ENCODE data around the gene SERPINB10. TPM values are rescaled to one million over a fixed set of nuclear protein-coding genes. Genes with fewer than 3 reads are reported as not detected.

The SERPINB10 gene
- polyA plus RNA-seq, 2 of the 4 experiments (the other 2 are of a cell fraction), result not detected

- ChIA-PET CTCF (interaction anchor here (0.7 to 1.5 kb wide), 2 partner anchors 102 to 382 kb away, joined by 3 to 6 read pairs; no protein-coding TSS in a partner anchor), POLR2A (no interaction called here)
- DNase-seq (ENCODE audit: low read depth in 1 of 2, low spot score in 1 of 2) (no peak), ATAC-seq (no peak), FAIRE-seq (no peak)
- TF ChIP-seq SMC3 (IDR thresholded peaks at IDR 0.05) (no peak), CEBPB (IDR thresholded peaks at IDR 0.05) (no peak), RAD21 (conservative IDR thresholded peaks at IDR 0.05 in 1 of 2, IDR thresholded peaks at IDR 0.05 in 1 of 2) (no peak), HOXB5 (CRISPR knock-in tag; IDR thresholded peaks at IDR 0.05) (no peak), TFCP2L1 (CRISPR knock-in tag; IDR thresholded peaks at IDR 0.05) (no peak), CBX2 (IDR thresholded peaks at IDR 0.05; ENCODE audit: borderline replicate concordance, low read depth) (no peak), HDAC2 (IDR thresholded peaks at IDR 0.05) (no peak), KDM1A (IDR thresholded peaks at IDR 0.05; ENCODE audit: low read depth) (no peak), BHLHE40 (IDR thresholded peaks at IDR 0.05; ENCODE audit: low read depth, low read length) (no peak), CTCF (IDR thresholded peaks at IDR 0.05) (no peak), ZNF302 (CRISPR knock-in tag; IDR thresholded peaks at IDR 0.05) (no peak)
- Histone ChIP-seq H3K27ac (no peak overlapping the region), H3K9me3 (no peaks in the 10 kb centered on the region), H3K4me3 (no peak overlapping the region), H3K4me2 (no peak overlapping the region), H3K4me1 (no peaks in the 10 kb centered on the region)
- 58% methylated on average over 4 of the region's 4 CpGs for WGBS (ENCODE audit: missing lambda C conversion rate)
Observed at GRCh38 chr18:63892566-63892965, 15.2 kb upstream of the SERPINB10 start.

GRCh38 chr18:63894106-63894772 is 13.5 kb upstream of the SERPINB10 start:
- H3K4me2 ChIP-seq, result no peak overlapping the region
- CTCF ChIA-PET, result interaction anchor here (1.1 to 1.5 kb wide), 3 partner anchors 16 to 101 kb away, joined by 3 to 6 read pairs (median 5); no protein-coding TSS in a partner anchor
- no peaks in the 10 kb centered on the region for H3K4me1 ChIP-seq
- WGBS (ENCODE audit: missing lambda C conversion rate), result 23% methylated on average over 5 of the region's 6 CpGs
- FAIRE-seq, result no peak
- no peaks in the 10 kb centered on the region for H3K9me3 ChIP-seq
- H3K4me3 ChIP-seq, result no peak overlapping the region
- TF ChIP-seq JUNB (IDR thresholded peaks at IDR 0.05) (no peak), RAD21 (conservative IDR thresholded peaks at IDR 0.05 in 1 of 2, IDR thresholded peaks at IDR 0.05 in 1 of 2) (no peak), CHD2 (IDR thresholded peaks at IDR 0.05; ENCODE audit: low read length, partially characterized antibody) (no peak), MYC (IDR thresholded peaks at IDR 0.05; ENCODE audit: borderline replicate concordance, low read length) (no peak), MAX (IDR thresholded peaks at IDR 0.05) (no peak), HES2 (IDR thresholded peaks at IDR 0.05) (no peak), HOXB5 (CRISPR knock-in tag; IDR thresholded peaks at IDR 0.05) (no peak), ELK1 (IDR thresholded peaks at IDR 0.05; ENCODE audit: low read depth, low read length) (no peak), REST (IDR thresholded peaks at IDR 0.05) (no peak), ZFP36 (IDR thresholded peaks at IDR 0.05; ENCODE audit: borderline replicate concordance, partially characterized antibody) (no peak), POLR2AphosphoS2 (conservative IDR thresholded peaks at IDR 0.05; ENCODE audit: low read length) (no peak), HEYL (CRISPR knock-in tag; IDR thresholded peaks at IDR 0.05) (no peak), BHLHE40 (IDR thresholded peaks at IDR 0.05; ENCODE audit: low read depth, low read length) (no peak), TFCP2L1 (CRISPR knock-in tag; IDR thresholded peaks at IDR 0.05) (no peak), KDM1A (IDR thresholded peaks at IDR 0.05; ENCODE audit: low read depth) (no peak), ZC3H11A (IDR thresholded peaks at IDR 0.05) (no peak), ZSCAN20 (CRISPR knock-in tag; IDR thresholded peaks at IDR 0.05) (no peak), USF2 (IDR thresholded peaks at IDR 0.05) (no peak), NFE2L2 (conservative IDR thresholded peaks at IDR 0.05; ENCODE audit: low read length) (no peak), HMGXB4 (CRISPR knock-in tag; IDR thresholded peaks at IDR 0.05; ENCODE audit: borderline replicate concordance) (no peak)
- DNase-seq (ENCODE audit: low read depth in 1 of 2, low spot score in 1 of 2), result no peak
- POLR2A ChIA-PET, result no interaction called here
- no peak for ATAC-seq
- H3K27ac ChIP-seq, result no peak overlapping the region
